GM12801 (cell line): Measurements from ENCODE around the gene MAGEF1.

Source experiments
- CTCF ChIP-seq: IDR thresholded peaks from one replicate; pipeline ENCODE4 v1.5.1; 2011; ENCODE audit warnings: control low read depth; ENCODE audit not compliant: insufficient read length; ENCODE audit errors: extremely low read depth

The MAGEF1 gene

GRCh38 chr3:184676927-184677326 lies 34.9 kb downstream of the MAGEF1 start:
- no peak for TF ChIP-seq CTCF

GRCh38 chr3:184674626-184675025 lies 37.2 kb downstream of the MAGEF1 start:
- no peak for TF ChIP-seq CTCF

- TF ChIP-seq CTCF: no peak
Observed at GRCh38 chr3:184672977-184673870, 38.6 kb downstream of the MAGEF1 start.

GRCh38 chr3:184672335-184672734 lies 39.5 kb downstream of the MAGEF1 start:
- no peak for TF ChIP-seq CTCF

GRCh38 chr3:184670091-184670602 lies 41.7 kb downstream of the MAGEF1 start:
- no peak for TF ChIP-seq CTCF

- no peak for TF ChIP-seq CTCF
Observed at GRCh38 chr3:184669578-184669977, 42.3 kb downstream of the MAGEF1 start.

GRCh38 chr3:184666442-184666841 lies 45.4 kb downstream of the MAGEF1 start:
- no peak for TF ChIP-seq CTCF
